Progenitor cell of endocrine pancreas (in vitro differentiated cells): Measurements from ENCODE around the gene CNTNAP2. TPM values are rescaled to one million over a fixed set of nuclear protein-coding genes. Genes with fewer than 3 reads are reported as not detected.

Experiments
- DNase-seq: peaks from one replicate; pipeline ENCODE4 v3.0.0; 2021; ENCODE audit warnings: low spot score; ENCODE audit not compliant: unreplicated experiment
- H3K27ac Mint-ChIP-seq: 2 replicates; pipeline ENCODE4 v1.8.0; 2021; ENCODE audit warnings: mild to moderate bottlenecking, moderate library complexity, mixed read lengths
- H3K27me3 Mint-ChIP-seq: 2 replicates; pipeline ENCODE4 v1.8.0; 2021; ENCODE audit warnings: mixed read lengths
- H3K36me3 Mint-ChIP-seq: 2 replicates; pipeline ENCODE4 v1.8.0; 2022; ENCODE audit warnings: mixed read lengths; ENCODE audit not compliant: insufficient read depth
- H3K4me1 Mint-ChIP-seq: 2 replicates; pipeline ENCODE4 v1.8.0; 2021; ENCODE audit warnings: low read depth, mixed read lengths
- H3K4me3 Mint-ChIP-seq: 2 replicates; pipeline ENCODE4 v1.8.0; 2021; ENCODE audit warnings: low read depth, mild to moderate bottlenecking, moderate library complexity, mixed read lengths
- H3K9me3 Mint-ChIP-seq: 2 replicates; pipeline ENCODE4 v1.8.0; 2021; ENCODE audit warnings: low read depth, mixed read lengths
- total RNA-seq: library from RNA; stranded (reverse); gene quantifications from 2 replicates; pipeline ENCODE4 v1.2.1, GENCODE V29; 2021
- TF ChIP-seq, protein P1 (sequence below): fragments of 200-600 bp; sonication (generic); IDR thresholded peaks from one replicate; pipeline ENCODE4 v1.5.0; 2021; ENCODE audit warnings: antibody characterized with exemption, mild to moderate bottlenecking; ENCODE audit not compliant: unreplicated experiment

CNTNAP2 gene
- total RNA-seq, 1 donor from 2014 or later: 6.5 TPM

DNA sequence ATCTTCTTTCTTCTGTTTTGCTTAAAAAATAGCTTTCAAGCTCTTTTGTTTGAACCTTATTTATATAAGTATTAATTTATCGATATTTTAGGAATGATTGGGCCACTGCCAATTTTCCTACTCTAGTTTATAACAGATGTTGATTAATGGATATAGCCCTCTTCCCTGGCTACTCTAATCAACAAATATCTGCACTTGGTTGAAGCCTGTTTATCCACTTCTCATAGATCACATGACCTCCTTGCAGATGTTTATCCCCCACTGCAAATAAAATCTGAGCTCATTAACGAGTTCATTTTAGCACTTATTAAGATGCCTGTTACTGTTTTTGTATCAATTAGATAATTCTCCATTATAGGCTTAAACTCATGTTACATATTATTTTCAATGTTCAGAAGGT lies 715.3 kb downstream of the CNTNAP2 start:
- Mint-ChIP-seq H3K27me3 (no peaks in the 10 kb centered on the region), H3K4me3 (no peak overlapping the region), H3K36me3 (no peaks in the 10 kb centered on the region), H3K27ac (no peak overlapping the region), H3K4me1 (peaks cover 10% of the 10 kb centered on the region), H3K9me3 (peaks cover 9% of the 10 kb centered on the region)
- TF ChIP-seq, protein P1, sequence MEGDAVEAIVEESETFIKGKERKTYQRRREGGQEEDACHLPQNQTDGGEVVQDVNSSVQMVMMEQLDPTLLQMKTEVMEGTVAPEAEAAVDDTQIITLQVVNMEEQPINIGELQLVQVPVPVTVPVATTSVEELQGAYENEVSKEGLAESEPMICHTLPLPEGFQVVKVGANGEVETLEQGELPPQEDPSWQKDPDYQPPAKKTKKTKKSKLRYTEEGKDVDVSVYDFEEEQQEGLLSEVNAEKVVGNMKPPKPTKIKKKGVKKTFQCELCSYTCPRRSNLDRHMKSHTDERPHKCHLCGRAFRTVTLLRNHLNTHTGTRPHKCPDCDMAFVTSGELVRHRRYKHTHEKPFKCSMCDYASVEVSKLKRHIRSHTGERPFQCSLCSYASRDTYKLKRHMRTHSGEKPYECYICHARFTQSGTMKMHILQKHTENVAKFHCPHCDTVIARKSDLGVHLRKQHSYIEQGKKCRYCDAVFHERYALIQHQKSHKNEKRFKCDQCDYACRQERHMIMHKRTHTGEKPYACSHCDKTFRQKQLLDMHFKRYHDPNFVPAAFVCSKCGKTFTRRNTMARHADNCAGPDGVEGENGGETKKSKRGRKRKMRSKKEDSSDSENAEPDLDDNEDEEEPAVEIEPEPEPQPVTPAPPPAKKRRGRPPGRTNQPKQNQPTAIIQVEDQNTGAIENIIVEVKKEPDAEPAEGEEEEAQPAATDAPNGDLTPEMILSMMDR: no peak
- no peak for DNase-seq

DNA sequence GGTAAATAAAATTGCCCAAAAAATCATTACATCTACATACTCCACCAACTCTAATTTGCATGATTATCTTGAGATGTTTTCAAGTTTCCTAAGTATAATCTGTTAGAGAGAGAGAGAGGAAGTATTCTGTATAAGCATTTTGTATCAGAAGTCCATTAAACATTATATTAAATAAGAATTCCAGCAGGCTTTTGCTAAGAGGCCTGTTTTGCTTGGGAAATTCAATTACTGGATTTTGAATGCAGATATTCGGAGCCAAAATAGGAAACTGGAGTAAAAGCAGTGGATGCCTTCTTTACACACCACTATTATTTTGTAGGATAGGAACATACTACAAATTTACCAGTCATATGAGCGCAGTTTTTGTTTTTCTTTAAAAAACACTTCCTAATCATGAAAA lies 727.8 kb downstream of the CNTNAP2 start:
- Mint-ChIP-seq H3K27me3 (no peaks in the 10 kb centered on the region), H3K36me3 (no peaks in the 10 kb centered on the region), H3K9me3 (peaks cover 4% of the 10 kb centered on the region), H3K4me3 (no peak overlapping the region), H3K4me1 (no peaks in the 10 kb centered on the region), H3K27ac (no peak overlapping the region)
- no peak for DNase-seq
- TF ChIP-seq, protein P1: no peak

DNA sequence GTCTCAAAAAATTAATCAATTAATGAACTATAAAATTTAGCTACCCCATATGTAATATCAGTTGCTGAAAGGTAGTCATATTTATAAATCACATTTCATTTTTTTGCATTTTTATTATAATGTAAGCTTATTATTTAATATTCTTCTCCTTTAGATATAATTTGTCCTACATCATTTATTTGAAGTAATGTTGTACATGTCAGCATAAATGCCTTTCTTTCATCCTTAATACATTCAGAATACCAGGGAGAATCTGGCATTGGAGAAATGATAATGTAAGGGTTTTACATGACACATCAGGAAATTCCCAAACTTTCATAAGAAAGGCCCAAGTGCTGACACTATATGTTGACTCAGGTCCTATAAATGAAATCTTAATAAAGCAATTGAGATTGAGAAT lies 742.1 kb downstream of the CNTNAP2 start:
- TF ChIP-seq, protein P1: no peak
- no peaks in the 10 kb centered on the region for H3K27me3 Mint-ChIP-seq
- DNase-seq: no peak
- no peak overlapping the region for H3K4me3 Mint-ChIP-seq
- no peaks in the 10 kb centered on the region for H3K4me1 Mint-ChIP-seq
- H3K9me3 Mint-ChIP-seq: no peaks in the 10 kb centered on the region
- H3K27ac Mint-ChIP-seq: no peak overlapping the region
- no peaks in the 10 kb centered on the region for H3K36me3 Mint-ChIP-seq

DNA sequence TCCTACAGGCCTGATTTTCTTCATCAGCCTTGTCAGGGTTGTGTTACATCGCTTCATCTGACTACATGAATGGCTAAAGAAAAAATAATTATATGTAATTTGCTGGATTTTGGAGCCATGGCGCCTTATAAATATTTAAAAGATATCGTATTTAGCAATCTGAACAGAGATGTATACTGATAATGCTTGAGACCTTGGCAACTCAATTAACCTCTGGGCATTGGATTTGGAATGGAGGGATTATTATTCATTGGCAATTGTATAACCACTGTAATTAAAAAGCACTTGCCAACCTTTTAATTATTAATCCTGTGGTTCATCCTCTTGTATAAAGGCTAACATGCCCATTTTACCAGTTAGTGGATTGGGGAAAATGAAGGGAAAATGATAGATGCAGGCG lies 745.1 kb downstream of the CNTNAP2 start:
- Mint-ChIP-seq H3K27me3 (no peaks in the 10 kb centered on the region), H3K4me3 (no peak overlapping the region), H3K4me1 (no peaks in the 10 kb centered on the region), H3K9me3 (no peaks in the 10 kb centered on the region), H3K27ac (no peak overlapping the region), H3K36me3 (no peaks in the 10 kb centered on the region)
- DNase-seq: no peak
- TF ChIP-seq, protein P1: no peak

DNA sequence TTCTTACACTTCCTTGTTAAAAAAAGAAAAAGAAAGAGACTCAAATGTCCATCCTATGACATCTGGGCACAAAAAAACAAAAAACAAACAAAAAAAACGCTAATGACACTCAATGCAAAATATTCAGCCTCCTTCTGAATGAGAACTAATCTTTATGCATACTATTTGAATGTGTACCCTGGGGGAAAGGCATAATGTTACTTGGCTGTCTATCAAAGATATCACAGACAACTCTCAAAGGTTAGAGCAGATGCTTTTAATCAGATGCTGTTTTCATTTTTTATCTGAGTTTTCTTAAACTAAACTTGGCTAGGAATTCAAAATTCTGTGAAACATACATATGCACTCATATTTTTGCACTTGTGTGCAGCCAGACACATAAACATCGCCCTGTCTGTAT lies 745.8 kb downstream of the CNTNAP2 start:
- TF ChIP-seq, protein P1: no peak
- no peaks in the 10 kb centered on the region for H3K9me3 Mint-ChIP-seq
- H3K27ac Mint-ChIP-seq: no peak overlapping the region
- H3K27me3 Mint-ChIP-seq: no peaks in the 10 kb centered on the region
- no peaks in the 10 kb centered on the region for H3K4me1 Mint-ChIP-seq
- no peak for DNase-seq
- no peaks in the 10 kb centered on the region for H3K36me3 Mint-ChIP-seq
- H3K4me3 Mint-ChIP-seq: no peak overlapping the region
